22Rv1 (cell line): ENCODE measurements around the gene NEDD4L.

Experiments used
- CTCF ChIP-seq: fragments of 450-650 bp; IDR thresholded peaks from 2 replicates; pipeline ENCODE4 v1.5.1; 2017; ENCODE audit warnings: mild to moderate bottlenecking
- ZFX ChIP-seq: fragments of 450-650 bp; IDR thresholded peaks from 2 replicates; pipeline ENCODE4 v1.6.1; 2017; ENCODE audit warnings: antibody characterized with exemption, borderline replicate concordance

DNA sequence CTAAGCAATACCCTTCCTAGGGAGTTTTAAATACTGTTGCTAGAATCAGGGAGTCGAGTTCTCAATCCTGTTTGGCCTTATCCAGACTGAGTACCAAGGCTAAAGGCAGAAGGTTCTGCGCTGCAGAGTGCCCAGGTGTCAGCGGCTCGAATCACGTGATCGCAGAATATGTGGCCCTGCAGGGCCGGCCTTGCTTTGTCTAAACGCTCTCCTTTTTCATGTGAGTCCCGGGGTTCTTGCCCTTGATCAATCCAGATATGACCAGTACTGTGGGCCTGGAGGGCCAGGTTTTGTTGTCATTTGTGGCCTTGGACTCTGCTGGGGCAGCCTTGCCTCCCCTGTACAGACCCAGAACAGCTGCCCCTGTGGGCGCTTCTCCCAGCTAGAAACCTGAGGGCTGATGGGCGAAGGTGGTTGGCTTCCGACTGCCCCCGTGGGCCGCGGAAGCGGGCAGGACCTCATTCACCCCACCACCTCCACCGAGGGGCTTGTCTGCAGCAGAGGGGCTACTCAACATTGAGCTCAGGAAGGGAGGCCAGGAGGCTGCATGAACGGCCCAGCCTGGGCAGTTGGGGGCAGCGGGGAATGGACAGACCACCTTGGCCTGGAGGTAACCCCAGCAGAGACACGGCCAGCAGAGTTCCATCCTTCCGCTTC lies 359.9 kb downstream of the NEDD4L start:
- no peak for TF ChIP-seq CTCF
- no peak for TF ChIP-seq ZFX
